HepG2 (cell line): ENCODE measurements around the gene FBXL20. TPM values are rescaled to one million over a fixed set of nuclear protein-coding genes. Genes with fewer than 3 reads are reported as not detected.

ENCODE experiments used
- ATAC-seq: fragments of 200-7000 bp; cut with Tn5 transposase; 3 replicates; pipeline ENCODE4 v1.9.1; 2020; ENCODE audit warnings: mild to moderate bottlenecking, moderate library complexity
- BruUV-seq: library from RNA; stranded (reverse); fragments of 400-500 nt; replicated peaks from 2 replicates; lab custom pipeline; 2021; lab: Mats Ljungman, UMichigan
- CTCF ChIA-PET: fragments of 300-600 bp; formaldehyde crosslinking; extraction: SDS; loops from one replicate; lab custom pipeline; 2021; ENCODE audit warnings: low total read pairs, inconsistent platforms, low intra/inter-chr PET ratio; lab: Yijun Ruan, JAX
- POLR2A ChIA-PET: fragments of 350-600 bp; sonication (Branson Sonifier 250); formaldehyde crosslinking; loops from one replicate; lab custom pipeline; 2020; ENCODE audit warnings: antibody characterized with exemption, inconsistent platforms; lab: Yijun Ruan, JAX
- DNase-seq: peaks from one replicate; pipeline ENCODE4 v3.0.0-alpha.2; 2015; ENCODE audit warnings: low spot score
- FAIRE-seq: peaks from 3 replicates; lab custom pipeline; 2011; peaks lifted over from hg19 to GRCh38; lab: Jason Lieb, UNC
- H2AFZ ChIP-seq: one replicate; pipeline ENCODE4 v1.6.1; 2011; ENCODE audit warnings: low read length, inconsistent platforms
- H3K27ac ChIP-seq: fragments of 300-600 bp; 3 replicates; pipeline ENCODE4 v1.8.0; 2011; ENCODE audit warnings: mixed run types, mild to moderate bottlenecking, mixed read lengths, low read length, inconsistent platforms; ENCODE audit not compliant: insufficient read depth; ENCODE audit errors: extremely low read length
- H3K27me3 ChIP-seq, 2 experiments: fragments of 200-600 bp in 1 of 2; 2 replicates in 1 of 2; 3 replicates in 1 of 2; pipeline versions ENCODE4 v1.6.0 to v1.8.0; 2011; ENCODE audit warnings: low read length in 2 of 2, mild to moderate bottlenecking in 2 of 2, moderate library complexity in 2 of 2, inconsistent platforms in 1 of 2; ENCODE audit not compliant: insufficient read depth in 2 of 2, control insufficient read depth in 1 of 2
- H3K36me3 ChIP-seq, 2 experiments: fragments of 200-600 bp in 1 of 2; replicated peaks in 1 of 2; 2 replicates in 1 of 2; 3 replicates in 1 of 2; pipeline versions ENCODE4 v1.5.1 to v1.8.0; 2011; ENCODE audit warnings: low read length in 2 of 2, inconsistent platforms in 1 of 2; ENCODE audit not compliant: insufficient read depth in 2 of 2, control insufficient read depth in 1 of 2
- H3K4me1 ChIP-seq: 2 replicates; pipeline ENCODE4 v1.5.1; 2012; ENCODE audit warnings: low read length, inconsistent platforms; ENCODE audit not compliant: insufficient read depth
- H3K4me2 ChIP-seq: 2 replicates; pipeline ENCODE4 v1.6.0; 2011; ENCODE audit warnings: low read depth, low read length, inconsistent platforms
- H3K4me3 ChIP-seq, 3 experiments: fragments of 200-600 bp in 1 of 3; sonication (generic), shearing (Covaris generic) in 1 of 3; replicated peaks in 1 of 3; 2 replicates each; pipeline ENCODE4 v1.5.1; 2011 to 2016; ENCODE audit warnings: low read length in 3 of 3, inconsistent platforms in 2 of 3, low read depth in 2 of 3, mild to moderate bottlenecking in 2 of 3, control low read depth in 1 of 3, mixed read lengths in 1 of 3; ENCODE audit not compliant: insufficient read depth in 1 of 3
- H3K79me2 ChIP-seq: one replicate; pipeline ENCODE4 v1.6.1; 2011; ENCODE audit warnings: low read length, inconsistent platforms; ENCODE audit not compliant: insufficient read depth
- H3K9ac ChIP-seq: 2 replicates; pipeline ENCODE4 v1.6.0; 2011; ENCODE audit warnings: mild to moderate bottlenecking, low read depth, low read length, inconsistent platforms; ENCODE audit not compliant: insufficient read depth
- H3K9me3 ChIP-seq: 2 replicates; pipeline ENCODE4 v1.5.1; 2012; ENCODE audit warnings: mild to moderate bottlenecking, low read length
- H4K20me1 ChIP-seq: 2 replicates; pipeline ENCODE4 v1.6.0; 2011; ENCODE audit warnings: inconsistent platforms, mild to moderate bottlenecking, low read length, moderate library complexity; ENCODE audit not compliant: insufficient read depth
- CEBPB ChIP-seq: IDR thresholded peaks from 2 replicates; pipeline ENCODE4 v1.6.1; 2011; ENCODE audit warnings: low read depth, low read length, improper control_type of control experiment, borderline replicate concordance
- MXD3 ChIP-seq: IDR thresholded peaks from 2 replicates; pipeline ENCODE4 v1.6.1; 2016; ENCODE audit warnings: mild to moderate bottlenecking, missing biosample characterization, missing genetic modification reagents
- TP53 ChIP-seq: sonication (generic); formaldehyde crosslinking; conservative IDR thresholded peaks from 2 replicates; pipeline ENCODE4 v1.4.0; 2020; ENCODE audit warnings: missing genetic modification reagents
- TSC22D2 ChIP-seq: sonication (generic); formaldehyde crosslinking; IDR thresholded peaks from 2 replicates; pipeline ENCODE4 v1.5.1; 2020; ENCODE audit warnings: missing genetic modification reagents, mild to moderate bottlenecking, borderline replicate concordance
- XRCC5 ChIP-seq: fragments of 200-400 bp; formaldehyde crosslinking; optimal IDR thresholded peaks from 2 replicates; pipeline ENCODE3; 2017; ENCODE audit warnings: mild to moderate bottlenecking, low read length
- whole genome bisulfite sequencing: methylation state at CpG from one replicate; pipeline ENCODE4 v1.1.6; 2017; ENCODE audit warnings: low lambda C conversion rate; 5-methylcytosine and 5-hydroxymethylcytosine counted together
- in situ Hi-C: cut with HindIII; loops from 2 replicates; pipeline ENCODE4 v1.10.0; 2017; ENCODE audit warnings: low pct_unique_long_range_greater_than_20kb; ENCODE audit not compliant: extremely low pct_ligation_motif_present
- intact Hi-C: fragments of 100-400 bp; cut with micrococcal nuclease; formaldehyde crosslinking; loops from one replicate; pipeline ENCODE4 v1.10.0; 2022; ENCODE audit not compliant: unreplicated experiment
- polyA plus RNA-seq, 8 experiments: library from polyadenylated mRNA; depleted of rRNA in 3 of 8; stranded (reverse) in 7 of 8; unstranded in 1 of 8; fragments of >200 nt; fragmentation: Illumina TruSeq in 4 of 8; extraction: Trizol in 4 of 8; gene quantifications; 2 replicates each; pipeline versions ENCODE4 v1.2.1 to v1.2.3, GENCODE V29; 2011 to 2016; ENCODE audit warnings: low read depth in 4 of 8, missing spikeins in 1 of 8, mixed read lengths in 1 of 8; ENCODE audit not compliant: insufficient read depth in 1 of 8
- total RNA-seq, 5 experiments: library from RNA; depleted of rRNA; stranded (reverse); fragments of >200 nt; fragmentation: Illumina TruSeq; extraction: Trizol; gene quantifications; 2 replicates each; pipeline ENCODE4 v1.2.3, GENCODE V29; 2016; ENCODE audit warnings: low read depth in 1 of 5

Gene FBXL20
- total and polyA plus RNA-seq, 2 of the 13 experiments (the other 11 are each of a cell fraction or from before 2014, with no cell fraction given): 10.2 to 10.3 TPM

GRCh38 chr17:39231591-39232551 lies 169.6 kb downstream of the FBXL20 start (continued):
- TF ChIP-seq XRCC5 (peak; percentile 89), MXD3 (CRISPR knock-in tag) (0 out of 2 replicates have a peak, but pooled peaks have one; percentile 26)

- peak; percentile 12; the same call in 1 of the 3 replicates for ATAC-seq
- H3K4me3 ChIP-seq: no peak overlapping the region
- H3K27me3 ChIP-seq: peaks cover 9 to 49% of the 10 kb centered on the region in 2 experiments; a peak in 4 of 5 replicates
- no peak overlapping the region for H3K9ac ChIP-seq
- 13% methylated on average over 6 of the region's 10 CpGs for WGBS
- no peak overlapping the region for H3K27ac ChIP-seq
- no peaks in the 10 kb centered on the region for H3K36me3 ChIP-seq
- H3K4me1 ChIP-seq: peaks cover 20% of the 10 kb centered on the region; the same call in 1 of the 2 replicates
- FAIRE-seq: no peak
- H3K4me2 ChIP-seq: 0 out of 2 replicates have a peak overlapping the region, but pooled peaks have one; percentile 12
- no peak for DNase-seq
- no peaks in the 10 kb centered on the region for H4K20me1 ChIP-seq
- ChIA-PET CTCF (interaction anchor here (1.0 to 1.8 kb wide), 2 partner anchors 14 to 25 kb away, joined by 3 read pairs; no protein-coding TSS in a partner anchor), POLR2A (interaction anchor here (1.4 to 2.1 kb wide), 2 partner anchors 14 to 24 kb away, joined by 4 read pairs; no protein-coding TSS in a partner anchor)
- BruUV-seq: no TSS peak
- H2AFZ ChIP-seq: no peak overlapping the region
- intact Hi-C loops: loop anchor here (10.0 kb wide), 1 partner anchor 246 kb away; no protein-coding TSS in a partner anchor
- H3K9me3 ChIP-seq: no peaks in the 10 kb centered on the region
- in situ Hi-C loops: no loop called here
- no peaks in the 10 kb centered on the region for H3K79me2 ChIP-seq
- TF ChIP-seq CEBPB (peak; percentile 22; the same call in 1 of the 2 replicates), TP53 (no peak), TSC22D2 (CRISPR knock-in tag) (no peak)
These were observed 170.3 kb downstream of the FBXL20 start for GRCh38 chr17:39231091-39231561.
